Endothelial cell of umbilical vein (primary cell): ENCODE results near the gene RET. TPM values are rescaled to one million over a fixed set of nuclear protein-coding genes. Genes with fewer than 3 reads are reported as not detected.

Experiments
- BruUV-seq: library from RNA; stranded (reverse); fragments of 400-500 nt; replicated peaks from 2 replicates; lab custom pipeline; 2021; lab: Mats Ljungman, UMichigan
- CTCF ChIA-PET: fragments of 300-600, 350-600 bp; sonication (Branson Sonifier 250); formaldehyde crosslinking; loops from one replicate; lab custom pipeline; 2021; ENCODE audit warnings: antibody characterized with exemption, inconsistent platforms; lab: Charles Lee
- POLR2A ChIA-PET: fragments of 300-600, 350-600 bp; sonication (Branson Sonifier 250); formaldehyde crosslinking; loops from one replicate; lab custom pipeline; 2021; ENCODE audit warnings: antibody characterized with exemption, inconsistent platforms; lab: Charles Lee
- DNase-seq: peaks from one replicate; pipeline ENCODE4 v3.0.0-alpha.2; 2011; ENCODE audit warnings: low read depth, low spot score
- FAIRE-seq: peaks from 2 replicates; lab custom pipeline; 2011; peaks lifted over from hg19 to GRCh38; lab: Jason Lieb, UNC
- H2AFZ ChIP-seq: 2 replicates; pipeline ENCODE4 v1.6.0; 2012; ENCODE audit warnings: low read depth, low read length, control low read depth, inconsistent platforms
- H3K27ac ChIP-seq: 2 replicates; pipeline ENCODE4 v1.5.1; 2011; ENCODE audit warnings: low read depth, mild to moderate bottlenecking, control low read depth, low read length, moderate library complexity; ENCODE audit not compliant: insufficient read depth
- H3K27me3 ChIP-seq, 2 experiments: 2 replicates each; pipeline versions ENCODE4 v1.6.0 to v1.6.1; 2011; ENCODE audit warnings: low read length in 2 of 2, mixed read lengths in 1 of 2; ENCODE audit not compliant: control insufficient read depth in 2 of 2, insufficient read depth in 2 of 2
- H3K36me3 ChIP-seq, 2 experiments: 2 replicates in 1 of 2; 3 replicates in 1 of 2; pipeline ENCODE4 v1.5.1; 2011; ENCODE audit warnings: low read length in 2 of 2, mild to moderate bottlenecking in 1 of 2, moderate library complexity in 1 of 2; ENCODE audit not compliant: control insufficient read depth in 2 of 2, insufficient read depth in 2 of 2; ENCODE audit errors: extremely low read depth in 1 of 2
- H3K4me1 ChIP-seq: 3 replicates; pipeline ENCODE4 v1.5.1; 2011; ENCODE audit warnings: mild to moderate bottlenecking, low read length; ENCODE audit not compliant: control insufficient read depth, insufficient read depth; ENCODE audit errors: extremely low read depth
- H3K4me2 ChIP-seq: 2 replicates; pipeline ENCODE4 v1.6.1; 2011; ENCODE audit warnings: low read length, control low read depth, mixed read lengths; ENCODE audit not compliant: insufficient read depth
- H3K4me3 ChIP-seq, 3 experiments: fragments of 200-600 bp in 1 of 3; sonication (generic), shearing (Covaris generic) in 1 of 3; replicated peaks in 1 of 3; 2 replicates each; pipeline ENCODE4 v1.5.1; 2011 to 2016; ENCODE audit warnings: control low read depth in 3 of 3, low read length in 3 of 3, mild to moderate bottlenecking in 2 of 3, inconsistent platforms in 1 of 3, low read depth in 1 of 3, moderate library complexity in 1 of 3; ENCODE audit not compliant: insufficient read depth in 1 of 3
- H3K79me2 ChIP-seq: 2 replicates; pipeline ENCODE4 v1.6.0; 2012; ENCODE audit warnings: low read length, inconsistent platforms; ENCODE audit not compliant: control insufficient read depth, insufficient read depth
- H3K9ac ChIP-seq: replicated peaks from 2 replicates; pipeline ENCODE3; 2011; ENCODE audit warnings: low read length, control low read depth; ENCODE audit not compliant: insufficient read depth; ENCODE audit errors: extremely low read depth
- H3K9me1 ChIP-seq: replicated peaks from 3 replicates; pipeline ENCODE4 v1.6.0; 2011; ENCODE audit warnings: mild to moderate bottlenecking, low read length; ENCODE audit not compliant: control insufficient read depth, insufficient read depth; ENCODE audit errors: extremely low read depth
- H3K9me3 ChIP-seq: replicated peaks from 2 replicates; pipeline ENCODE4 v1.5.1; 2012; ENCODE audit warnings: low read length, inconsistent platforms; ENCODE audit not compliant: control insufficient read depth, insufficient read depth
- H4K20me1 ChIP-seq: replicated peaks from 2 replicates; pipeline ENCODE3; 2011; ENCODE audit warnings: mild to moderate bottlenecking, low read length; ENCODE audit not compliant: control insufficient read depth, insufficient read depth; ENCODE audit errors: extremely low read depth
- CTCF ChIP-seq, 2 donors: IDR thresholded peaks; 1 replicate in 1 of 2; 2 replicates in 1 of 2; pipeline ENCODE4 v1.5.1; 2011; ENCODE audit warnings: low read length in 2 of 2, mild to moderate bottlenecking in 2 of 2, moderate library complexity in 2 of 2, control low read depth in 1 of 2, inconsistent platforms in 1 of 2, low read depth in 1 of 2; ENCODE audit not compliant: insufficient read depth in 1 of 2; ENCODE audit errors: extremely low read depth in 1 of 2
- EZH2 ChIP-seq: IDR thresholded peaks from 2 replicates; pipeline ENCODE4 v1.6.1; 2012; ENCODE audit warnings: borderline replicate concordance, low read depth, mild to moderate bottlenecking, moderate library complexity, low read length, inconsistent platforms; ENCODE audit not compliant: severe bottlenecking
- FOS ChIP-seq: IDR thresholded peaks from 2 replicates; pipeline ENCODE4 v1.6.1; 2011; ENCODE audit warnings: mild to moderate bottlenecking, low read length, moderate library complexity, borderline replicate concordance; ENCODE audit not compliant: insufficient read depth
- GATA2 ChIP-seq: IDR thresholded peaks from 2 replicates; pipeline ENCODE4 v1.7.0; 2011; ENCODE audit warnings: low read depth, mild to moderate bottlenecking, moderate library complexity, mixed read lengths, low read length; ENCODE audit not compliant: insufficient read length, insufficient read depth
- JUN ChIP-seq: IDR thresholded peaks from 2 replicates; pipeline ENCODE4 v1.6.1; 2011; ENCODE audit warnings: borderline replicate concordance, low read depth; ENCODE audit not compliant: insufficient read length, insufficient read depth
- MAX ChIP-seq: IDR thresholded peaks from 2 replicates; pipeline ENCODE4 v1.6.1; 2011; ENCODE audit not compliant: insufficient read depth, insufficient read length
- MYC ChIP-seq: IDR thresholded peaks from one replicate; pipeline ENCODE4 v1.6.1; 2011; ENCODE audit warnings: mild to moderate bottlenecking, low read depth, low read length
- POLR2A ChIP-seq: IDR thresholded peaks from 2 replicates; pipeline ENCODE4 v1.6.1; 2012; ENCODE audit warnings: low read depth, mild to moderate bottlenecking, control low read depth, low read length
- POLR2AphosphoS5 ChIP-seq: IDR thresholded peaks from 2 replicates; pipeline ENCODE4 v1.6.1; 2012; ENCODE audit warnings: low read depth, mild to moderate bottlenecking, control low read depth, low read length, moderate library complexity; ENCODE audit not compliant: insufficient read depth
- dilution Hi-C: fragments of 300-500 bp; cut with MboI; formaldehyde crosslinking; loops from one replicate; pipeline ENCODE4 v1.15.0; 2019; ENCODE audit warnings: low sequenced_read_pairs; ENCODE audit not compliant: extremely low pct_ligation_motif_present
- intact Hi-C: fragments of 100-400 bp; cut with micrococcal nuclease; formaldehyde crosslinking; loops from one replicate; pipeline ENCODE4 v1.10.0; 2022
- polyA plus RNA-seq, 4 experiments: library from polyadenylated mRNA; depleted of rRNA in 3 of 4; stranded (reverse) in 3 of 4; unstranded in 1 of 4; fragments of >200 nt; gene quantifications; 2 replicates each; pipeline versions ENCODE4 v1.2.1 to v1.2.3, GENCODE V29; 2011 to 2012; ENCODE audit warnings: missing spikeins in 1 of 4
- total RNA-seq: library from RNA; stranded (reverse); gene quantifications from 2 replicates; pipeline ENCODE4 v1.2.3, GENCODE V29; 2021

Gene RET
- total and polyA plus RNA-seq, 2 donors (not counting 3 experiments of a cell fraction or from before 2014, with no cell fraction given), result 0.04 to 0.22 TPM

GRCh38 chr10:43166207-43166879 is 89.5 kb downstream of the RET start:
- no peak for FAIRE-seq
- BruUV-seq, result no TSS peak
- intact Hi-C loops, result no loop called here

More at GRCh38 chr10:43166207-43166879, 89.5 kb downstream of the RET start:
- peaks cover 2% of the 10 kb centered on the region for H3K9me1 ChIP-seq
- H3K4me1 ChIP-seq, result peaks cover 8% of the 10 kb centered on the region
- no peak overlapping the region for H2AFZ ChIP-seq
- no peaks in the 10 kb centered on the region for H4K20me1 ChIP-seq
- TF ChIP-seq POLR2A (no peak), CTCF (IDR thresholded peaks at IDR 0.05; ENCODE audit: extremely low read depth in 1 of 2, insufficient read depth in 1 of 2, low read depth in 1 of 2, low read length in 2 of 2) (no peak), FOS (no peak), MAX (no peak), POLR2AphosphoS5 (no peak), MYC (no peak), EZH2 (no peak), JUN (peak; percentile 25), GATA2 (peak; percentile 31)
- no peak overlapping the region for H3K4me3 ChIP-seq
- H3K79me2 ChIP-seq, result peaks cover 21% of the 10 kb centered on the region
- H3K27me3 ChIP-seq, result no peaks in the 10 kb centered on the region
- H3K4me2 ChIP-seq, result no peak overlapping the region
- no peaks in the 10 kb centered on the region for H3K9me3 ChIP-seq
- POLR2A ChIA-PET, result no interaction called here
- CTCF ChIA-PET, result no interaction called here
- no peak overlapping the region for H3K27ac ChIP-seq
- peaks cover 2 to 8% of the 10 kb centered on the region in 2 experiments for H3K36me3 ChIP-seq
- peak; percentile 12 for DNase-seq
- dilution Hi-C loops, result no loop called here
- no peak overlapping the region for H3K9ac ChIP-seq
